H9 (cell line): Measurements from ENCODE around the gene YY1. TPM values are rescaled to one million over a fixed set of nuclear protein-coding genes. Genes with fewer than 3 reads are reported as not detected.

Experiments
- DNase-seq: peaks from one replicate; pipeline ENCODE4 v3.0.0-alpha.2; 2017
- H2AFZ ChIP-seq: one replicate; pipeline ENCODE4 v1.6.1; 2013; ENCODE audit warnings: mild to moderate bottlenecking, low read length, control low read depth, moderate library complexity
- H2AK5ac ChIP-seq: 2 replicates; pipeline ENCODE4 v1.6.1; 2013; ENCODE audit warnings: low read length, control low read depth, mixed read lengths; ENCODE audit not compliant: insufficient read length
- H2BK120ac ChIP-seq: one replicate; pipeline ENCODE4 v1.6.1; 2013; ENCODE audit warnings: low read depth, mild to moderate bottlenecking, low read length, control low read depth, inconsistent platforms; ENCODE audit not compliant: poor library complexity, severe bottlenecking
- H2BK12ac ChIP-seq: 2 replicates; pipeline ENCODE4 v1.6.1; 2013; ENCODE audit warnings: low read length, control low read depth, mixed read lengths, low read depth; ENCODE audit not compliant: insufficient read length
- H2BK15ac ChIP-seq: 2 replicates; pipeline ENCODE4 v1.6.1; 2013; ENCODE audit warnings: low read depth, low read length, control low read depth
- H2BK20ac ChIP-seq: one replicate; pipeline ENCODE4 v1.6.1; 2013; ENCODE audit warnings: low read depth, mild to moderate bottlenecking, low read length, control low read depth, inconsistent platforms; ENCODE audit not compliant: poor library complexity, severe bottlenecking
- H2BK5ac ChIP-seq: 2 replicates; pipeline ENCODE4 v1.6.1; 2013; ENCODE audit warnings: low read length, control low read depth, mixed read lengths; ENCODE audit not compliant: insufficient read length
- H3K14ac ChIP-seq: 2 replicates; pipeline ENCODE4 v1.6.1; 2013; ENCODE audit warnings: low read length, control low read depth; ENCODE audit not compliant: insufficient read depth
- H3K18ac ChIP-seq: 2 replicates; pipeline ENCODE4 v1.6.1; 2013; ENCODE audit warnings: low read depth, mild to moderate bottlenecking, mixed read lengths, low read length, control low read depth; ENCODE audit not compliant: insufficient read length
- H3K23ac ChIP-seq: 2 replicates; pipeline ENCODE4 v1.6.1; 2013; ENCODE audit warnings: low read length, control low read depth, mixed read lengths, low read depth; ENCODE audit not compliant: insufficient read length
- H3K23me2 ChIP-seq: 2 replicates; pipeline ENCODE4 v1.6.1; 2013; ENCODE audit warnings: low read depth, mild to moderate bottlenecking, mixed read lengths, low read length, control low read depth; ENCODE audit not compliant: insufficient read length, poor library complexity, severe bottlenecking
- H3K27ac ChIP-seq: 2 replicates; pipeline ENCODE4 v1.5.1; 2013; ENCODE audit warnings: low read length, control low read depth, mixed read lengths, low read depth; ENCODE audit not compliant: insufficient read length
- H3K27me3 ChIP-seq: 2 replicates; pipeline ENCODE4 v1.6.1; 2013; ENCODE audit warnings: low read length, control low read depth, inconsistent platforms; ENCODE audit not compliant: insufficient read depth
- H3K4ac ChIP-seq: 2 replicates; pipeline ENCODE4 v1.6.1; 2013; ENCODE audit warnings: low read depth, mild to moderate bottlenecking, control low read depth, inconsistent platforms, low read length, moderate library complexity
- H3K4me1 ChIP-seq: 2 replicates; pipeline ENCODE4 v1.6.1; 2013; ENCODE audit warnings: low read length, control low read depth, inconsistent platforms; ENCODE audit not compliant: insufficient read depth
- H3K4me2 ChIP-seq: 2 replicates; pipeline ENCODE4 v1.6.1; 2013; ENCODE audit warnings: low read length, control low read depth, mixed read lengths; ENCODE audit not compliant: insufficient read length, insufficient read depth
- H3K56ac ChIP-seq: 2 replicates; pipeline ENCODE4 v1.6.1; 2013; ENCODE audit warnings: low read depth, mild to moderate bottlenecking, mixed read lengths, low read length, control low read depth; ENCODE audit not compliant: insufficient read length
- H3K79me1 ChIP-seq: 2 replicates; pipeline ENCODE4 v1.6.1; 2013; ENCODE audit warnings: low read depth, mild to moderate bottlenecking, moderate library complexity, low read length, control low read depth, inconsistent platforms; ENCODE audit not compliant: insufficient read depth, poor library complexity, severe bottlenecking
- H3K79me2 ChIP-seq: 2 replicates; pipeline ENCODE4 v1.6.1; 2013; ENCODE audit warnings: low read length, control low read depth, inconsistent platforms; ENCODE audit not compliant: insufficient read depth
- H3K9ac ChIP-seq: 2 replicates; pipeline ENCODE4 v1.6.1; 2013; ENCODE audit warnings: low read length, control low read depth, mixed read lengths; ENCODE audit not compliant: insufficient read length; ENCODE audit errors: extremely low read depth
- H3K9me3 ChIP-seq: one replicate; pipeline ENCODE4 v1.6.1; 2013; ENCODE audit warnings: low read depth, low read length, inconsistent platforms; ENCODE audit not compliant: control insufficient read depth
- H3T11ph ChIP-seq: one replicate; pipeline ENCODE4 v1.6.1; 2013; ENCODE audit warnings: mild to moderate bottlenecking, low read length, control low read depth, inconsistent platforms
- H4K20me1 ChIP-seq: one replicate; pipeline ENCODE4 v1.6.1; 2013; ENCODE audit not compliant: control insufficient read depth, insufficient read length, insufficient read depth
- H4K5ac ChIP-seq: 2 replicates; pipeline ENCODE4 v1.6.1; 2013; ENCODE audit warnings: low read depth, mild to moderate bottlenecking, mixed read lengths, low read length, control low read depth; ENCODE audit not compliant: insufficient read length
- H4K8ac ChIP-seq: replicated peaks from 2 replicates; pipeline ENCODE4 v1.6.1; 2013; ENCODE audit warnings: low read length, control low read depth, mixed read lengths, low read depth; ENCODE audit not compliant: insufficient read length
- H4K91ac ChIP-seq: 2 replicates; pipeline ENCODE4 v1.6.1; 2013; ENCODE audit warnings: low read depth, mild to moderate bottlenecking, moderate library complexity, mixed read lengths, low read length, control low read depth; ENCODE audit not compliant: insufficient read length
- H3K27ac Mint-ChIP-seq, 3 experiments: 2 replicates in 2 of 3; 3 replicates in 1 of 3; pipeline ENCODE4 v1.8.0; 2020 to 2021; ENCODE audit warnings: mixed read lengths in 3 of 3, mild to moderate bottlenecking in 1 of 3, moderate library complexity in 1 of 3
- H3K27me3 Mint-ChIP-seq: 2 replicates; pipeline ENCODE4 v1.8.0; 2021; ENCODE audit warnings: low read depth, mild to moderate bottlenecking, moderate library complexity, mixed read lengths
- H3K36me3 Mint-ChIP-seq, 3 experiments: 2 replicates in 2 of 3; 3 replicates in 1 of 3; pipeline ENCODE4 v1.8.0; 2020 to 2021; ENCODE audit warnings: low read depth in 3 of 3, mixed read lengths in 3 of 3; ENCODE audit not compliant: insufficient read depth in 1 of 3
- H3K4me1 Mint-ChIP-seq, 2 experiments: 2 replicates each; pipeline ENCODE4 v1.8.0; 2020; ENCODE audit warnings: mixed read lengths in 2 of 2
- H3K4me3 Mint-ChIP-seq, 2 experiments: 2 replicates in 1 of 2; 3 replicates in 1 of 2; pipeline ENCODE4 v1.8.0; 2020 to 2021; ENCODE audit warnings: mild to moderate bottlenecking in 2 of 2, mixed read lengths in 2 of 2, moderate library complexity in 1 of 2
- H3K9me3 Mint-ChIP-seq, 2 experiments: 2 replicates in 1 of 2; 3 replicates in 1 of 2; pipeline ENCODE4 v1.8.0; 2020; ENCODE audit warnings: mild to moderate bottlenecking in 2 of 2, mixed read lengths in 2 of 2, moderate library complexity in 1 of 2
- WGBS: extraction: QIAGEN DNeasy Blood & Tissue Kit; methylation state at CpG from one replicate; pipeline ENCODE4 v1.1.7; 2013; ENCODE audit warnings: missing lambda C conversion rate, low lambda C conversion rate, mixed read lengths; ENCODE audit not compliant: insufficient read length; ENCODE audit errors: extremely low coverage; 5-methylcytosine and 5-hydroxymethylcytosine counted together
- total RNA-seq: library from RNA; stranded (reverse); gene quantifications from 2 replicates; pipeline ENCODE4 v1.2.1, GENCODE V29; 2021
- TF ChIP-seq, protein P1 (sequence below): fragments of 200-600 bp; sonication (generic); conservative IDR thresholded peaks from 3 replicates; pipeline ENCODE4 v1.8.0; 2021; ENCODE audit warnings: antibody characterized with exemption, mild to moderate bottlenecking

Gene YY1
- total RNA-seq, 1 experiment from 2014 or later = 103 TPM

DNA sequence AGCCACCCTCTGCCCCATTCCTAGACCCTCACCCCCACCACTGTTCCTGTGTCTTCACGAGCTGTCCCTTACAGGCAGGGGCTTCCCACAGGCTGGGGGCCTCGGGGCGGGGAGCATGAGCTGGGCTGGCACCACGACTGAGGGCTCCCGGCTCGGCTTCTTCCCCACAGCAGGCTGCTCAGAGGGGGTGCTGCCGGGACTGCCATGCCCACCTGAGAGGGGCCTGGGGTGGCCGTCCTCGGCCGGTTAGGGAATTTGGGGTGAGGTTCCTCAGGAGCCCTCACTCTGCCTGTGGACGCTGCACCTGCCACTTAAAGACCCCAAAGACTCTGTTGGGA lies 91.0 kb downstream of the YY1 start:
- no peaks in the 10 kb centered on the region for H3K79me2 ChIP-seq
- no peak overlapping the region for H2AFZ ChIP-seq
- no peak overlapping the region for H2BK120ac ChIP-seq
- no peak overlapping the region for H2BK12ac ChIP-seq
- no peaks in the 10 kb centered on the region for H3K23me2 ChIP-seq
- Mint-ChIP-seq H3K27ac (no peak overlapping the region), H3K36me3 (peaks cover 6 to 12% (median 6%) of the 10 kb centered on the region in 3 experiments; a peak in 4 of 7 replicates), H3K27me3 (peaks cover under 1% of the 10 kb centered on the region), H3K4me1 (0 out of 4 replicates have a peak, but pooled peaks cover 0 to 3% of the 10 kb centered on the region in 2 experiments), H3K4me3 (no peak overlapping the region), H3K9me3 (no peaks in the 10 kb centered on the region)
- no peaks in the 10 kb centered on the region for H3K4me1 ChIP-seq
- no peak overlapping the region for H4K8ac ChIP-seq
- H2AK5ac ChIP-seq = no peak overlapping the region
- no peaks in the 10 kb centered on the region for H3K27me3 ChIP-seq
- no peak overlapping the region; the same call in 1 of the 2 replicates for H3K14ac ChIP-seq
- H4K20me1 ChIP-seq = no peaks in the 10 kb centered on the region
- no peak overlapping the region for H4K91ac ChIP-seq
- no peak overlapping the region for H3K18ac ChIP-seq
- no peak overlapping the region for H2BK5ac ChIP-seq
- no peak overlapping the region for H4K5ac ChIP-seq
- no peak overlapping the region for H2BK20ac ChIP-seq
- H3K4ac ChIP-seq = no peak overlapping the region
- H3K79me1 ChIP-seq = no peaks in the 10 kb centered on the region
- H3T11ph ChIP-seq = no peak overlapping the region
- H2BK15ac ChIP-seq = no peak overlapping the region
- TF ChIP-seq, protein P1, sequence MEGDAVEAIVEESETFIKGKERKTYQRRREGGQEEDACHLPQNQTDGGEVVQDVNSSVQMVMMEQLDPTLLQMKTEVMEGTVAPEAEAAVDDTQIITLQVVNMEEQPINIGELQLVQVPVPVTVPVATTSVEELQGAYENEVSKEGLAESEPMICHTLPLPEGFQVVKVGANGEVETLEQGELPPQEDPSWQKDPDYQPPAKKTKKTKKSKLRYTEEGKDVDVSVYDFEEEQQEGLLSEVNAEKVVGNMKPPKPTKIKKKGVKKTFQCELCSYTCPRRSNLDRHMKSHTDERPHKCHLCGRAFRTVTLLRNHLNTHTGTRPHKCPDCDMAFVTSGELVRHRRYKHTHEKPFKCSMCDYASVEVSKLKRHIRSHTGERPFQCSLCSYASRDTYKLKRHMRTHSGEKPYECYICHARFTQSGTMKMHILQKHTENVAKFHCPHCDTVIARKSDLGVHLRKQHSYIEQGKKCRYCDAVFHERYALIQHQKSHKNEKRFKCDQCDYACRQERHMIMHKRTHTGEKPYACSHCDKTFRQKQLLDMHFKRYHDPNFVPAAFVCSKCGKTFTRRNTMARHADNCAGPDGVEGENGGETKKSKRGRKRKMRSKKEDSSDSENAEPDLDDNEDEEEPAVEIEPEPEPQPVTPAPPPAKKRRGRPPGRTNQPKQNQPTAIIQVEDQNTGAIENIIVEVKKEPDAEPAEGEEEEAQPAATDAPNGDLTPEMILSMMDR = no peak
- H3K27ac ChIP-seq = no peak overlapping the region
- no peak overlapping the region for H3K9ac ChIP-seq
- DNase-seq = no peak
- no peak overlapping the region for H3K4me2 ChIP-seq
- WGBS = no CpG with 5 or more reads among the region's 11 CpGs
- no peak overlapping the region for H3K56ac ChIP-seq
- H3K9me3 ChIP-seq = no peaks in the 10 kb centered on the region
- no peak overlapping the region for H3K23ac ChIP-seq
